Measurements from ENCODE around the gene FOSL1.

DNA sequence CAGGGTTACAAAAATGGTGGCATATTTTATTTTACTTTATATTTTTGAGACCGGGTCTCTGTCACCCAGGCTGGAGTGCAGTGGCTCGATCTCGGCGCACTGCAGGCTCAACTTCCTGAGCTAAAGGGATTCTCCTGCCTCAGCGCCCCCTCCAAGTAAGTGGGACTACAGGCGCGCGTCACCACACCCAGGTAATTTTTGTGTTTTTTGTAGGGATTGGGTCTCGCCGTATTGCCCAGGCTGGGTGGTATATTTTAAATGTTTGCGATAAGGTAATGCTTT, 652 bp upstream of the FOSL1 start:
- TF ChIP-seq CTCF (IDR thresholded peaks at IDR 0.05; ENCODE audit: insufficient read depth, low read length) (no peak), REST (IDR thresholded peaks at IDR 0.05; ENCODE audit: insufficient replicate concordance, low read depth) (no peak)
